Endodermal cell (in vitro differentiated cells): ENCODE data around the gene HRH1. TPM values are rescaled to one million over a fixed set of nuclear protein-coding genes. Genes with fewer than 3 reads are reported as not detected.

Experiments
- DNase-seq: peaks from one replicate; pipeline ENCODE4 v3.0.0-alpha.2; 2017
- H3K27ac ChIP-seq: 2 replicates; pipeline ENCODE4 v1.5.1; 2013; ENCODE audit warnings: mild to moderate bottlenecking, low read depth, low read length, moderate library complexity
- H3K27me3 ChIP-seq: 2 replicates; pipeline ENCODE4 v1.6.1; 2013; ENCODE audit warnings: mild to moderate bottlenecking, low read length, moderate library complexity; ENCODE audit not compliant: insufficient read depth, control insufficient read depth, poor library complexity, severe bottlenecking
- H3K36me3 ChIP-seq: 2 replicates; pipeline ENCODE4 v1.7.0; 2013; ENCODE audit warnings: mild to moderate bottlenecking, low read length, moderate library complexity; ENCODE audit not compliant: control insufficient read depth, insufficient read depth
- H3K4me1 ChIP-seq: one replicate; pipeline ENCODE4 v1.7.0; 2013; ENCODE audit warnings: low read length; ENCODE audit not compliant: control insufficient read depth, insufficient read depth
- H3K4me3 ChIP-seq: 2 replicates; pipeline ENCODE4 v1.5.1; 2013; ENCODE audit warnings: mild to moderate bottlenecking, low read length, moderate library complexity
- H3K9ac ChIP-seq: 2 replicates; pipeline ENCODE4 v1.6.1; 2013; ENCODE audit warnings: mild to moderate bottlenecking, low read length, moderate library complexity; ENCODE audit not compliant: poor library complexity, severe bottlenecking; ENCODE audit errors: extremely low read depth
- H3K9me3 ChIP-seq: 2 replicates; pipeline ENCODE4 v1.6.1; 2013; ENCODE audit warnings: mild to moderate bottlenecking, low read length, moderate library complexity; ENCODE audit not compliant: control insufficient read depth
- H3K27ac Mint-ChIP-seq: 2 replicates; pipeline ENCODE4 v1.8.0; 2020; ENCODE audit warnings: mixed read lengths
- H3K27me3 Mint-ChIP-seq: 2 replicates; pipeline ENCODE4 v1.8.0; 2021; ENCODE audit warnings: mild to moderate bottlenecking, mixed read lengths; ENCODE audit not compliant: insufficient read depth
- H3K36me3 Mint-ChIP-seq: 2 replicates; pipeline ENCODE4 v1.8.0; 2020; ENCODE audit warnings: low read depth, mixed read lengths
- H3K4me1 Mint-ChIP-seq: 2 replicates; pipeline ENCODE4 v1.8.0; 2020; ENCODE audit warnings: mixed read lengths
- H3K4me3 Mint-ChIP-seq: 2 replicates; pipeline ENCODE4 v1.8.0; 2020; ENCODE audit warnings: mild to moderate bottlenecking, moderate library complexity, mixed read lengths
- H3K9me3 Mint-ChIP-seq: 2 replicates; pipeline ENCODE4 v1.8.0; 2020; ENCODE audit warnings: mild to moderate bottlenecking, mixed read lengths
- CTCF ChIP-seq: fragments of 200-600 bp; sonication (generic); conservative IDR thresholded peaks from 2 replicates; pipeline ENCODE4 v1.5.0; 2021; ENCODE audit warnings: antibody characterized with exemption, mild to moderate bottlenecking
- WGBS, 2 experiments: methylation state at CpG; one replicate each; pipeline versions ENCODE4 v1.1.5 to v1.1.7; 2013; ENCODE audit warnings: missing lambda C conversion rate in 2 of 2, mixed read lengths in 1 of 2; ENCODE audit not compliant: insufficient coverage in 1 of 2, insufficient read length in 1 of 2; 5-methylcytosine and 5-hydroxymethylcytosine counted together
- total RNA-seq, 2 donors: library from RNA; stranded (reverse); fragmentation: NEBNext Ultra II Directional in 1 of 2; extraction: Animal tissue kit (Norgen Biotek cat#: 25700) in 1 of 2; gene quantifications; 2 replicates in 1 of 2; 3 replicates in 1 of 2; pipeline ENCODE4 v1.2.1, GENCODE V29; 2021

Gene HRH1
- total RNA-seq, 2 donors from 2014 or later, result 0.13 TPM; not detected in 1

- no peak for DNase-seq
- H3K9me3 Mint-ChIP-seq, result no peaks in the 10 kb centered on the region
- peaks cover 2% of the 10 kb centered on the region for H3K27me3 Mint-ChIP-seq
- no peaks in the 10 kb centered on the region for H3K36me3 Mint-ChIP-seq
- no peak overlapping the region for H3K9ac ChIP-seq
- no peak overlapping the region for H3K4me3 Mint-ChIP-seq
- H3K4me1 Mint-ChIP-seq, result no peaks in the 10 kb centered on the region
- H3K36me3 ChIP-seq, result no peaks in the 10 kb centered on the region
- H3K4me3 ChIP-seq, result no peak overlapping the region
- H3K9me3 ChIP-seq, result no peaks in the 10 kb centered on the region
- TF ChIP-seq CTCF, result no peak
- no peak overlapping the region for H3K27ac ChIP-seq
- no peaks in the 10 kb centered on the region for H3K4me1 ChIP-seq
- no peak overlapping the region for H3K27ac Mint-ChIP-seq
- H3K27me3 ChIP-seq, result no peaks in the 10 kb centered on the region
- WGBS, 2 experiments, result 82% methylated on average over 1 of the region's 1 CpG; no CpG with 5 or more reads in 1 of the 2 experiments
Measured at GRCh38 chr3:11239796-11240195, 85.5 kb downstream of the HRH1 start.

- H3K27me3 Mint-ChIP-seq, result peaks cover 2% of the 10 kb centered on the region
- WGBS, 2 experiments, result 87 to 100% methylated on average over 1 of the region's 1 CpG
- no peak overlapping the region for H3K4me3 Mint-ChIP-seq
Measured at GRCh38 chr3:11240496-11240895, 86.2 kb downstream of the HRH1 start.

GRCh38 chr3:11244121-11244677 lies 89.9 kb downstream of the HRH1 start:
- Histone ChIP-seq H3K36me3 (no peaks in the 10 kb centered on the region), H3K9ac (no peak overlapping the region), H3K4me1 (no peaks in the 10 kb centered on the region), H3K9me3 (no peaks in the 10 kb centered on the region), H3K27ac (no peak overlapping the region), H3K27me3 (no peaks in the 10 kb centered on the region), H3K4me3 (no peak overlapping the region)
- no peak for TF ChIP-seq CTCF
- DNase-seq, result no peak
- Mint-ChIP-seq H3K4me3 (no peak overlapping the region), H3K36me3 (no peaks in the 10 kb centered on the region), H3K27ac (no peak overlapping the region), H3K4me1 (no peaks in the 10 kb centered on the region), H3K27me3 (peaks cover 2% of the 10 kb centered on the region), H3K9me3 (no peaks in the 10 kb centered on the region)
- 83 to 100% methylated on average over 1 of the region's 1 CpG for WGBS, 2 experiments

More at GRCh38 chr3:11240496-11240895, 86.2 kb downstream of the HRH1 start:
- no peaks in the 10 kb centered on the region for H3K9me3 ChIP-seq
- H3K27ac ChIP-seq, result no peak overlapping the region
- Mint-ChIP-seq H3K27ac (no peak overlapping the region), H3K9me3 (no peaks in the 10 kb centered on the region), H3K4me1 (no peaks in the 10 kb centered on the region), H3K36me3 (no peaks in the 10 kb centered on the region)
- H3K4me3 ChIP-seq, result no peak overlapping the region
- no peaks in the 10 kb centered on the region for H3K27me3 ChIP-seq
- no peak for DNase-seq
- no peak overlapping the region for H3K9ac ChIP-seq
- no peak for TF ChIP-seq CTCF
- no peaks in the 10 kb centered on the region for H3K4me1 ChIP-seq
- no peaks in the 10 kb centered on the region for H3K36me3 ChIP-seq
